ENCODE measurements around the gene KLK8. TPM values are rescaled to one million over a fixed set of nuclear protein-coding genes. Genes with fewer than 3 reads are reported as not detected.

Gene KLK8
- total and polyA plus RNA-seq, 2 experiments from 2014 or later: 4.9 to 14.6 TPM

Other genes with a start within 250 kb of the KLK8 start
- not detected in 2 replicates for gene GPR32, start 231.1 kb downstream of the KLK8 start, total RNA-seq (2014; rRNA removed; shearing (Covaris generic))
- not detected in 2 replicates for gene GPR32, start 231.1 kb downstream of the KLK8 start, polyA plus RNA-seq (2016; fragmentation: Nextera tagmentation; extraction: Ambion mirVana)
- not detected in 2 replicates for gene ACP4, start 211.2 kb downstream of the KLK8 start, total RNA-seq (2014; rRNA removed; shearing (Covaris generic))
- gene ACP4, start 211.2 kb downstream of the KLK8 start, polyA plus RNA-seq (2016; fragmentation: Nextera tagmentation; extraction: Ambion mirVana): not detected in 2 replicates
- gene KLK1, start 177.8 kb downstream of the KLK8 start, total RNA-seq (2014; rRNA removed; shearing (Covaris generic)): 0.31 TPM in 1 of 2 replicates, not detected in the other
- 2.4 and 3.0 TPM in 2 replicates for gene KLK1, start 177.8 kb downstream of the KLK8 start, polyA plus RNA-seq (2016; fragmentation: Nextera tagmentation; extraction: Ambion mirVana)
- not detected in 2 replicates for gene KLK15, start 168.0 kb downstream of the KLK8 start, total RNA-seq (2014; rRNA removed; shearing (Covaris generic))
- gene KLK15, start 168.0 kb downstream of the KLK8 start, polyA plus RNA-seq (2016; fragmentation: Nextera tagmentation; extraction: Ambion mirVana): not detected in 2 replicates
- not detected in 2 replicates for gene KLK3, start 146.7 kb downstream of the KLK8 start, total RNA-seq (2014; rRNA removed; shearing (Covaris generic))
- 0.14 and 0.19 TPM in 2 replicates for gene KLK3, start 146.7 kb downstream of the KLK8 start, polyA plus RNA-seq (2016; fragmentation: Nextera tagmentation; extraction: Ambion mirVana)
- 0.69 TPM in 1 of 2 replicates, not detected in the other for gene KLK2, start 128.2 kb downstream of the KLK8 start, total RNA-seq (2014; rRNA removed; shearing (Covaris generic))
- 0.18 TPM in 1 of 2 replicates, not detected in the other for gene KLK2, start 128.2 kb downstream of the KLK8 start, polyA plus RNA-seq (2016; fragmentation: Nextera tagmentation; extraction: Ambion mirVana)
- gene KLK4, start 90.2 kb downstream of the KLK8 start, total RNA-seq (2014; rRNA removed; shearing (Covaris generic)): 0.54 and 0.76 TPM in 2 replicates
- gene KLK4, start 90.2 kb downstream of the KLK8 start, polyA plus RNA-seq (2016; fragmentation: Nextera tagmentation; extraction: Ambion mirVana): 1.8 and 2.2 TPM in 2 replicates
- 0.54 and 0.66 TPM in 2 replicates for gene KLK5, start 48.6 kb downstream of the KLK8 start, total RNA-seq (2014; rRNA removed; shearing (Covaris generic))
- 0.77 TPM in 1 of 2 replicates, not detected in the other for gene KLK5, start 48.6 kb downstream of the KLK8 start, polyA plus RNA-seq (2016; fragmentation: Nextera tagmentation; extraction: Ambion mirVana)
- gene KLK6, start 32.0 kb downstream of the KLK8 start, total RNA-seq (2014; rRNA removed; shearing (Covaris generic)): 0.39 and 0.56 TPM in 2 replicates
- 0.47 and 0.56 TPM in 2 replicates for gene KLK6, start 32.0 kb downstream of the KLK8 start, polyA plus RNA-seq (2016; fragmentation: Nextera tagmentation; extraction: Ambion mirVana)
- gene KLK7, start 17.7 kb downstream of the KLK8 start, total RNA-seq (2014; rRNA removed; shearing (Covaris generic)): 0.19 and 1.4 TPM in 2 replicates
- gene KLK7, start 17.7 kb downstream of the KLK8 start, polyA plus RNA-seq (2016; fragmentation: Nextera tagmentation; extraction: Ambion mirVana): 1.1 and 1.5 TPM in 2 replicates
- gene KLK10, start 18.1 kb upstream of the KLK8 start, total RNA-seq (2014; rRNA removed; shearing (Covaris generic)): 4.9 and 6.6 TPM in 2 replicates
- gene KLK10, start 18.1 kb upstream of the KLK8 start, polyA plus RNA-seq (2016; fragmentation: Nextera tagmentation; extraction: Ambion mirVana): 6.0 and 6.1 TPM in 2 replicates
- gene KLK11, start 25.0 kb upstream of the KLK8 start, total RNA-seq (2014; rRNA removed; shearing (Covaris generic)): not detected in 2 replicates
- 0.28 TPM in 1 of 2 replicates, not detected in the other for gene KLK11, start 25.0 kb upstream of the KLK8 start, polyA plus RNA-seq (2016; fragmentation: Nextera tagmentation; extraction: Ambion mirVana)
- gene KLK12, start 33.4 kb upstream of the KLK8 start, total RNA-seq (2014; rRNA removed; shearing (Covaris generic)): not detected in 2 replicates
- gene KLK12, start 33.4 kb upstream of the KLK8 start, polyA plus RNA-seq (2016; fragmentation: Nextera tagmentation; extraction: Ambion mirVana): not detected in 2 replicates
- gene KLK13, start 63.5 kb upstream of the KLK8 start, total RNA-seq (2014; rRNA removed; shearing (Covaris generic)): 1.1 and 5.7 TPM in 2 replicates
- gene KLK13, start 63.5 kb upstream of the KLK8 start, polyA plus RNA-seq (2016; fragmentation: Nextera tagmentation; extraction: Ambion mirVana): 3.6 and 4.5 TPM in 2 replicates
- not detected in 2 replicates for gene KLK14, start 81.3 kb upstream of the KLK8 start, total RNA-seq (2014; rRNA removed; shearing (Covaris generic))
- gene KLK14, start 81.3 kb upstream of the KLK8 start, polyA plus RNA-seq (2016; fragmentation: Nextera tagmentation; extraction: Ambion mirVana): 0.42 and 0.52 TPM in 2 replicates
- gene CTU1, start 106.8 kb upstream of the KLK8 start, total RNA-seq (2014; rRNA removed; shearing (Covaris generic)): 15.6 and 18.8 TPM in 2 replicates
- gene CTU1, start 106.8 kb upstream of the KLK8 start, polyA plus RNA-seq (2016; fragmentation: Nextera tagmentation; extraction: Ambion mirVana): 3.7 and 11.0 TPM in 2 replicates
- not detected in 2 replicates for gene SIGLEC9, start 123.3 kb upstream of the KLK8 start, total RNA-seq (2014; rRNA removed; shearing (Covaris generic))
- gene SIGLEC9, start 123.3 kb upstream of the KLK8 start, polyA plus RNA-seq (2016; fragmentation: Nextera tagmentation; extraction: Ambion mirVana): not detected in 2 replicates
- not detected in 2 replicates for gene SIGLEC7, start 140.7 kb upstream of the KLK8 start, total RNA-seq (2014; rRNA removed; shearing (Covaris generic))
- not detected in 2 replicates for gene SIGLEC7, start 140.7 kb upstream of the KLK8 start, polyA plus RNA-seq (2016; fragmentation: Nextera tagmentation; extraction: Ambion mirVana)
- gene CD33, start 223.5 kb upstream of the KLK8 start, total RNA-seq (2014; rRNA removed; shearing (Covaris generic)): 0.12 and 0.45 TPM in 2 replicates
- gene CD33, start 223.5 kb upstream of the KLK8 start, polyA plus RNA-seq (2016; fragmentation: Nextera tagmentation; extraction: Ambion mirVana): 0.30 TPM in 1 of 2 replicates, not detected in the other
- gene SIGLECL1, start 249.5 kb upstream of the KLK8 start, total RNA-seq (2014; rRNA removed; shearing (Covaris generic)): not detected in 2 replicates
- gene SIGLECL1, start 249.5 kb upstream of the KLK8 start, polyA plus RNA-seq (2016; fragmentation: Nextera tagmentation; extraction: Ambion mirVana): not detected in 2 replicates

Data from GM23338 (cell line).